SK-N-SH treated with all-trans-retinoic acid at 6 μM for 48 hours (cell line): ENCODE data around the gene ADGRB3.
A peak's percentile ranks its signal among the peaks of the same experiment; 100 is the strongest.

Experiments used
- ATAC-seq: fragments of 200-7000 bp; cut with Tn5 transposase; 3 replicates; pipeline ENCODE4 v1.9.1; 2020; ENCODE audit warnings: mild to moderate bottlenecking, moderate library complexity
- ARNTL ChIP-seq: fragments of 450-650 bp; formaldehyde crosslinking; IDR thresholded peaks from 2 replicates; pipeline ENCODE4 v1.5.0; 2020; ENCODE audit warnings: low read depth, mild to moderate bottlenecking, moderate library complexity, borderline replicate concordance
- BACH2 ChIP-seq: fragments of 250-450 bp; sonication (Bioruptor Pico); IDR thresholded peaks from 2 replicates; pipeline ENCODE4 v1.9.0; 2021; ENCODE audit warnings: mild to moderate bottlenecking, borderline replicate concordance
- CSRNP3 ChIP-seq: fragments of 250-450 bp; sonication (Bioruptor Pico); IDR thresholded peaks from 2 replicates; pipeline ENCODE4 v1.5.1; 2021; ENCODE audit warnings: mild to moderate bottlenecking, moderate library complexity
- ESRRG ChIP-seq: fragments of 250-450 bp; sonication (Bioruptor Pico); IDR thresholded peaks from 2 replicates; pipeline ENCODE4 v1.6.1; 2021; ENCODE audit warnings: mild to moderate bottlenecking
- GLIS3 ChIP-seq: fragments of 250-450 bp; sonication (Bioruptor Pico); IDR thresholded peaks from 2 replicates; pipeline ENCODE4 v1.5.0; 2020; ENCODE audit warnings: mild to moderate bottlenecking, moderate library complexity
- ISL1 ChIP-seq: fragments of 250-450 bp; sonication (Bioruptor Pico); IDR thresholded peaks from 2 replicates; pipeline ENCODE4 v2.1.2; 2022; ENCODE audit warnings: mild to moderate bottlenecking, moderate library complexity
- OSR1 ChIP-seq: fragments of 250-450 bp; sonication (Bioruptor Pico); IDR thresholded peaks from 2 replicates; pipeline ENCODE4 v1.8.0; 2022; ENCODE audit warnings: moderate library complexity, mild to moderate bottlenecking, inconsistent platforms
- PATZ1 ChIP-seq: fragments of 250-450 bp; sonication (Bioruptor Pico); IDR thresholded peaks from 2 replicates; pipeline ENCODE4 v1.8.0; 2020; ENCODE audit warnings: mild to moderate bottlenecking, moderate library complexity, borderline replicate concordance
- PPARA ChIP-seq: fragments of 250-450 bp; sonication (Bioruptor Pico); IDR thresholded peaks from 2 replicates; pipeline ENCODE4 v1.5.0; 2020; ENCODE audit warnings: mild to moderate bottlenecking, borderline replicate concordance
- RARB ChIP-seq: fragments of 250-450 bp; sonication (Bioruptor Pico); IDR thresholded peaks from 2 replicates; pipeline ENCODE4 v1.8.0; 2021; ENCODE audit warnings: mild to moderate bottlenecking, moderate library complexity
- SNAI2 ChIP-seq: fragments of 250-450 bp; sonication (Bioruptor Pico); IDR thresholded peaks from 2 replicates; pipeline ENCODE4 v1.5.0; 2020; ENCODE audit warnings: mild to moderate bottlenecking, moderate library complexity
- TCF4 ChIP-seq: fragments of 250-450 bp; sonication (Bioruptor Pico); IDR thresholded peaks from 2 replicates; pipeline ENCODE4 v1.8.0; 2021; ENCODE audit warnings: mild to moderate bottlenecking, moderate library complexity, borderline replicate concordance
- TOX ChIP-seq: fragments of 250-450 bp; sonication (Bioruptor Pico); IDR thresholded peaks from 2 replicates; pipeline ENCODE4 v1.8.0; 2021; ENCODE audit warnings: mild to moderate bottlenecking, moderate library complexity, borderline replicate concordance
- ZC3H10 ChIP-seq: fragments of 250-450 bp; sonication (Bioruptor Pico); IDR thresholded peaks from 2 replicates; pipeline ENCODE4 v1.5.1; 2021; ENCODE audit warnings: mild to moderate bottlenecking, moderate library complexity
- ZNF70 ChIP-seq: fragments of 450-650 bp; formaldehyde crosslinking; IDR thresholded peaks from 2 replicates; pipeline ENCODE4 v1.5.0; 2020; ENCODE audit warnings: mild to moderate bottlenecking, moderate library complexity
- ZNF8 ChIP-seq: fragments of 450-650 bp; formaldehyde crosslinking; IDR thresholded peaks from 2 replicates; pipeline ENCODE4 v1.5.0; 2020; ENCODE audit warnings: mild to moderate bottlenecking, moderate library complexity
- TF ChIP-seq, protein P1 (sequence below): fragments of 250-450 bp; sonication (Bioruptor Pico); IDR thresholded peaks from 2 replicates; pipeline ENCODE4 v1.5.0; 2020; ENCODE audit warnings: mild to moderate bottlenecking, moderate library complexity
- TF ChIP-seq, protein P2 (sequence below): fragments of 250-450 bp; sonication (Bioruptor Pico); IDR thresholded peaks from 2 replicates; pipeline ENCODE4 v1.8.0; 2021; ENCODE audit warnings: low read depth, mild to moderate bottlenecking, moderate library complexity, borderline replicate concordance
- TF ChIP-seq, protein P3 (sequence below): fragments of 250-450 bp; sonication (Bioruptor Pico); IDR thresholded peaks from 2 replicates; pipeline ENCODE4 v1.5.1; 2020; ENCODE audit warnings: low read depth, mild to moderate bottlenecking, moderate library complexity

The ADGRB3 gene

GRCh38 chr6:69064226-69064625, 429.1 kb downstream of the ADGRB3 start:
- TF ChIP-seq PPARA (CRISPR knock-in tag): no peak
- TF ChIP-seq ARNTL: no peak
- TF ChIP-seq, protein P1, sequence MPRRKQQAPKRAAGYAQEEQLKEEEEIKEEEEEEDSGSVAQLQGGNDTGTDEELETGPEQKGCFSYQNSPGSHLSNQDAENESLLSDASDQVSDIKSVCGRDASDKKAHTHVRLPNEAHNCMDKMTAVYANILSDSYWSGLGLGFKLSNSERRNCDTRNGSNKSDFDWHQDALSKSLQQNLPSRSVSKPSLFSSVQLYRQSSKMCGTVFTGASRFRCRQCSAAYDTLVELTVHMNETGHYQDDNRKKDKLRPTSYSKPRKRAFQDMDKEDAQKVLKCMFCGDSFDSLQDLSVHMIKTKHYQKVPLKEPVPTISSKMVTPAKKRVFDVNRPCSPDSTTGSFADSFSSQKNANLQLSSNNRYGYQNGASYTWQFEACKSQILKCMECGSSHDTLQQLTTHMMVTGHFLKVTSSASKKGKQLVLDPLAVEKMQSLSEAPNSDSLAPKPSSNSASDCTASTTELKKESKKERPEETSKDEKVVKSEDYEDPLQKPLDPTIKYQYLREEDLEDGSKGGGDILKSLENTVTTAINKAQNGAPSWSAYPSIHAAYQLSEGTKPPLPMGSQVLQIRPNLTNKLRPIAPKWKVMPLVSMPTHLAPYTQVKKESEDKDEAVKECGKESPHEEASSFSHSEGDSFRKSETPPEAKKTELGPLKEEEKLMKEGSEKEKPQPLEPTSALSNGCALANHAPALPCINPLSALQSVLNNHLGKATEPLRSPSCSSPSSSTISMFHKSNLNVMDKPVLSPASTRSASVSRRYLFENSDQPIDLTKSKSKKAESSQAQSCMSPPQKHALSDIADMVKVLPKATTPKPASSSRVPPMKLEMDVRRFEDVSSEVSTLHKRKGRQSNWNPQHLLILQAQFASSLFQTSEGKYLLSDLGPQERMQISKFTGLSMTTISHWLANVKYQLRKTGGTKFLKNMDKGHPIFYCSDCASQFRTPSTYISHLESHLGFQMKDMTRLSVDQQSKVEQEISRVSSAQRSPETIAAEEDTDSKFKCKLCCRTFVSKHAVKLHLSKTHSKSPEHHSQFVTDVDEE (CRISPR knock-in tag): no peak
- no peak for TF ChIP-seq RARB
- TF ChIP-seq SNAI2 (CRISPR knock-in tag): no peak
- TF ChIP-seq CSRNP3 (CRISPR knock-in tag): no peak
- no peak for TF ChIP-seq TOX
- no peak for TF ChIP-seq ZC3H10 (CRISPR knock-in tag)
- no peak for TF ChIP-seq BACH2
- no peak for TF ChIP-seq TCF4 (CRISPR knock-in tag)
- no peak for TF ChIP-seq PATZ1 (CRISPR knock-in tag)
- no peak for TF ChIP-seq GLIS3
- TF ChIP-seq ZNF8 (CRISPR knock-in tag): no peak
- no peak for TF ChIP-seq ESRRG (CRISPR knock-in tag)
- no peak for TF ChIP-seq OSR1
- TF ChIP-seq ZNF70 (CRISPR knock-in tag): no peak
- TF ChIP-seq, protein P2, sequence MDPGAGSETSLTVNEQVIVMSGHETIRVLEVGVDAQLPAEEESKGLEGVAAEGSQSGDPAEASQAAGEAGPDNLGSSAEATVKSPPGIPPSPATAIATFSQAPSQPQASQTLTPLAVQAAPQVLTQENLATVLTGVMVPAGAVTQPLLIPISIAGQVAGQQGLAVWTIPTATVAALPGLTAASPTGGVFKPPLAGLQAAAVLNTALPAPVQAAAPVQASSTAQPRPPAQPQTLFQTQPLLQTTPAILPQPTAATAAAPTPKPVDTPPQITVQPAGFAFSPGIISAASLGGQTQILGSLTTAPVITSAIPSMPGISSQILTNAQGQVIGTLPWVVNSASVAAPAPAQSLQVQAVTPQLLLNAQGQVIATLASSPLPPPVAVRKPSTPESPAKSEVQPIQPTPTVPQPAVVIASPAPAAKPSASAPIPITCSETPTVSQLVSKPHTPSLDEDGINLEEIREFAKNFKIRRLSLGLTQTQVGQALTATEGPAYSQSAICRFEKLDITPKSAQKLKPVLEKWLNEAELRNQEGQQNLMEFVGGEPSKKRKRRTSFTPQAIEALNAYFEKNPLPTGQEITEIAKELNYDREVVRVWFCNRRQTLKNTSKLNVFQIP (CRISPR knock-in tag): no peak
- no peak for ATAC-seq

- ATAC-seq: no peak
- TF ChIP-seq, protein P3, sequence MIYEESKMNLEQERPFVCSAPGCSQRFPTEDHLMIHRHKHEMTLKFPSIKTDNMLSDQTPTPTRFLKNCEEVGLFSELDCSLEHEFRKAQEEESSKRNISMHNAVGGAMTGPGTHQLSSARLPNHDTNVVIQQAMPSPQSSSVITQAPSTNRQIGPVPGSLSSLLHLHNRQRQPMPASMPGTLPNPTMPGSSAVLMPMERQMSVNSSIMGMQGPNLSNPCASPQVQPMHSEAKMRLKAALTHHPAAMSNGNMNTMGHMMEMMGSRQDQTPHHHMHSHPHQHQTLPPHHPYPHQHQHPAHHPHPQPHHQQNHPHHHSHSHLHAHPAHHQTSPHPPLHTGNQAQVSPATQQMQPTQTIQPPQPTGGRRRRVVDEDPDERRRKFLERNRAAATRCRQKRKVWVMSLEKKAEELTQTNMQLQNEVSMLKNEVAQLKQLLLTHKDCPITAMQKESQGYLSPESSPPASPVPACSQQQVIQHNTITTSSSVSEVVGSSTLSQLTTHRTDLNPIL (CRISPR knock-in tag): 0 out of 2 replicates have a peak, but pooled peaks have one; percentile 9
- 0 out of 2 replicates have a peak, but pooled peaks have one; percentile 23 for TF ChIP-seq ISL1 (CRISPR knock-in tag)
- TF ChIP-seq, protein P1 (CRISPR knock-in tag): no peak
Observed at GRCh38 chr6:69069881-69070280, 434.8 kb downstream of the ADGRB3 start.

GRCh38 chr6:69072796-69073195, 437.7 kb downstream of the ADGRB3 start:
- ATAC-seq: no peak

More at GRCh38 chr6:69072796-69073195, 437.7 kb downstream of the ADGRB3 start:
- TF ChIP-seq GLIS3: no peak
